ENCODE results near the gene ZNF280D. TPM values are rescaled to one million over a fixed set of nuclear protein-coding genes. Genes with fewer than 3 reads are reported as not detected.
"Not testable (repeated sequence)": the region's sequence is repeated elsewhere in the genome, so short reads cannot be mapped to it uniquely, and the experiment has no call there.

The ZNF280D gene
- polyA plus RNA-seq, 4 donors: 41.5 to 55.7 (median 54.4) TPM

GRCh38 chr15:56719774-56720555 is 13.3 kb downstream of the ZNF280D start:
- no peak for DNase-seq (ENCODE audit: low read depth in 4 of 4, low spot score in 3 of 4)

DNA sequence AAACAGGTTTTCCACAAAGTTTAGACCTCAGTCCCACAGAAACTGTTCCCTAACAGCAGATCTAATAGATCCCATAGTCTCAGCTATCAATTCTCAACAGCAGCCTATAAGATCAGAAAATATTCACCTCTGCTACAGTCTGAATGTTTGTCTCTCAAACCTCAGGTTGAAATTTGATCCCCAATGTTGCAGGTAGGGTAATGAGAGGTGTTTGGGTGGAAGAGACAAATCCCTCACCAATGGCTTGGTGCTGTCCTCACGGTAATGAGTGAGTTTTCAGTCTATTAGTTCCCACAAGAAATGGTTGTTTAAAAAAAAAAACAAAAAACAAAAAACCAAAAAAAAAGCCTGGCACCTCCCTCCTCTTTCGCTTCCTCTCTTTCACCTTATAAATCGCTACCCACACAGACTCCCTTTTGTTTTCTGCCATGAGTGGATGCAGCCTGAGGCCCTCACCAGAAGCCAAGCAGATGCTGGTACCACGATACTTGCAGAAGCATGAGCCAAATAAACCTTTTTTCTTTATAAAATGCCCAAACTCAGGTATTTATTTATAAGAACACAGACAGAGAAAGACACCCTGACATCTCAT is 14.2 kb downstream of the ZNF280D start:
- no peak for DNase-seq (ENCODE audit: low read depth in 4 of 4, low spot score in 3 of 4)

- no peak for DNase-seq (ENCODE audit: low read depth in 4 of 4, low spot score in 3 of 4)
Measured at GRCh38 chr15:56718560-56718959, 14.7 kb downstream of the ZNF280D start.

DNA sequence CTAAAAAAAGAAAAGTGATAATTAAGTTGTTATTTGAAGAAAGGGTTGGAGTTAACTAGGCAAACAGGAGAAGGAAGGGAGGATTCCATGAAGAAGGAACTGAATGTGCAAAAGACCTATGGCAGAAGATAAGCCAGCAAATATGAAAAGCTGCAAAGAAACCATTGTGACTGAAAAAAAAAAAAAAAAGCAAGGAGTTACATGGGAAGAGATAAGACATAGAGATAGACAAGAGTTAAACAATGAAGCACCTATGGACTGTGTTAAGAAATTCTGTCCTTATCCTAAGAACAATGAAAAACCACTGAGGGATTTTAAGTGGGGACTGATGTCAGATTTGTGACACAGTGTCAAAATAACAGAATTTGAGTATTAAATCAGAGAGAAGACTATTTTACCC is 17.0 kb downstream of the ZNF280D start:
- no peak for DNase-seq (ENCODE audit: low read depth in 4 of 4, low spot score in 3 of 4)

- DNase-seq (ENCODE audit: low read depth in 4 of 4, low spot score in 3 of 4): no peak
Measured at GRCh38 chr15:56715220-56715619, 18.1 kb downstream of the ZNF280D start.

GRCh38 chr15:56709502-56709901 is 23.8 kb downstream of the ZNF280D start:
- DNase-seq (ENCODE audit: low read depth in 4 of 4, low spot score in 3 of 4): not testable (repeated sequence)

DNA sequence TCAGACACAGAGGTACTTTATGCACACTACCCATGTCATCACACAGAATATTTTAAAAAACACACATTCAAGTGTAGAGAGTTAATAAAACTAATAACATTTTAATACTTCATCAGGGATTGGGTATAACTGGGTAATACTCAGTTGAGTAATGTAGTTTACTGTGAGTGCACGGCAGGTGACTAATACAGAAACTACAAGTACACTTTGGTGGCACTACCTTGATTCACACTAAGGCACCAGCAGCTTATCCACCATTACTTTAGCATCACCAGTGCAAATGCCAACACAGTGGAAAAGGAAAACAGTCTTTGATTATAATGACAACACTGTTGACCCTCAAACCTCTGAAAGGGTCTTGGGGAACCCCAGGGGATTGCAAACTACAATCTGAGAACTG is 33.6 kb downstream of the ZNF280D start:
- DNase-seq (ENCODE audit: low read depth in 4 of 4, low spot score in 3 of 4): no peak

- no peak for DNase-seq (ENCODE audit: low read depth in 4 of 4, low spot score in 3 of 4)
Measured at GRCh38 chr15:56698270-56698669, 35.0 kb downstream of the ZNF280D start.

DNA sequence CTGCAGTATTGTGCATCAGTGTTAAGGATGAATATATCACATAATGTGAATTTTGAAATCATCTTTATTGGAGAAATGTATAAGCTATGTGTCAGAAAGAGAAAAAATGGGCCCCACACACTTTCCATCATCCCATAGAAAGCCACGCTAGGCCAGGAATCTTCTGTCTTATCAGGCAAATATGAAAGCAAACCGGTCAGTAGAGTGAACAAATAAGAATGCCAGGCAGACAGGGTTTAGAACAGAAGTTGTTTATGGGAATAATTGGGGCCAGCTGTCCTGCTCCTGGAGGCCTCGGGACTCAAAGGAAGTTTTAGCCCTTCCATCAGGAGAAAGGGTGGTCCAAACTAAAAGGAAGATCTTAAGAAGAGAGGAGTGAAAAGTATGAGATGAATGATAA is 39.5 kb downstream of the ZNF280D start:
- no peak for DNase-seq (ENCODE audit: low read depth in 4 of 4, low spot score in 3 of 4)

- DNase-seq (ENCODE audit: low read depth in 4 of 4, low spot score in 3 of 4): no peak
Measured at GRCh38 chr15:56690733-56691132, 42.6 kb downstream of the ZNF280D start.

GRCh38 chr15:56683908-56684307 is 49.4 kb downstream of the ZNF280D start:
- DNase-seq (ENCODE audit: low read depth in 4 of 4, low spot score in 3 of 4): no peak

- no peak for DNase-seq (ENCODE audit: low read depth in 4 of 4, low spot score in 3 of 4)
Measured at GRCh38 chr15:56681113-56681512, 52.2 kb downstream of the ZNF280D start.

GRCh38 chr15:56679225-56679624 is 54.1 kb downstream of the ZNF280D start:
- no peak for DNase-seq (ENCODE audit: low read depth in 4 of 4, low spot score in 3 of 4)

DNA sequence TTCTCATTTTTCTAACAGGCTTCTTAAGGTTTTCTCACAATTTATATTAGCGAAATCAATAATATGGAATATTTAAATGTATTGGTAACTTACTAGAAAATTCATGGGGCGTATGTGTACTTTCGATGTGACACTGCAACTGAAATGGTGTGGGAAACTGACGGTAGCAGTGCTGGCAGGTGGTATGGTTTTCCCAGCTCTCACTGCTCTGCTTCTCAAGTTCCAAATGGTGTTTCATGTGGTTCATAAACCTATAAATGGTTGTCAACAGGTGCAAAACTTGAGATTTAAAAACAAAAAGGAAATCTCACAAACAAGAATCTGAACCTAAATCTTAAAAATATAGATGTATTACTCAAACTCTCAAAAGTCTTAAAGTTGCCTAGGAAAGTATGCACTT is 54.7 kb downstream of the ZNF280D start:
- DNase-seq (ENCODE audit: low read depth in 4 of 4, low spot score in 3 of 4): no peak

GRCh38 chr15:56677271-56677670 is 56.0 kb downstream of the ZNF280D start:
- DNase-seq (ENCODE audit: low read depth in 4 of 4, low spot score in 3 of 4): no peak

DNA sequence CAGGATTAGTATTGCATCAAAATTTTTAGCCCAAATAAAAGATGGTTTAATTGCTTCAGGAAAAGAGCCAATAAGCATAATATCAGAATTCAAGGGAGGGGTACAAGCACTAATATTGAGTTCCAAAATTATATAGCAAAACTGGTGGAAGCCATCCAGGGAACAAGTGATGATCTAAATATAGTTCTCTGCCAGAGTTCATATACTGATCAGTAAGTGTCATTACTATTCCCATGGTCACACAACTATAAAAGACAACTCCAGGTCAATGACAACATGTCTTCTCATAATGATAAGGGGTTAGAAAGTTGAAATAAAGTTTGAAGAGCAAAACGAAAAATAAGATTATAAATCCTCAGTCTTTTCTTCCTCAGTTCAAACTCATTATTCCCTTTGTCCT is 57.4 kb downstream of the ZNF280D start:
- DNase-seq (ENCODE audit: low read depth in 4 of 4, low spot score in 3 of 4): no peak

- DNase-seq (ENCODE audit: low read depth in 4 of 4, low spot score in 3 of 4): no peak
Measured at GRCh38 chr15:56674857-56675256, 58.5 kb downstream of the ZNF280D start.

DNA sequence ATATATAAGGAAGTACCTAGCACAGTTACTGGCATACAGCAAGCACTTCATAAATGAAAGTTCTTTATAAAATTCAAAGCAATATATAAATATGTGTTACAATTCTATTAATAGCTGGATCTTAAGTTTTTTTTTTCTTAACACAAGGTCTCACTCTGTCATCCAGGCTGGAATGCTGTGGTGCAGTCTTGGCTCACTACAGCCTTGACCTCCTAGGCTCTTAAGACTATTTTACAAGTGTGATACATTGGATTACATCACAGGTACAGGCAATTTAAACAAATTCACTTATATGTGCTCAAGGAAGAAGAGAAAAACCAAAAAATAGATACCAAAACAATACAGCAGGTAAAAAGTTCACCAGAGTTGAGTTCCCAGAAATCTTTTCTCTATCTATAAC is 60.6 kb downstream of the ZNF280D start:
- no peak for DNase-seq (ENCODE audit: low read depth in 4 of 4, low spot score in 3 of 4)

GRCh38 chr15:56667517-56667916 is 65.8 kb downstream of the ZNF280D start:
- no peak for DNase-seq (ENCODE audit: low read depth in 4 of 4, low spot score in 3 of 4)

DNA sequence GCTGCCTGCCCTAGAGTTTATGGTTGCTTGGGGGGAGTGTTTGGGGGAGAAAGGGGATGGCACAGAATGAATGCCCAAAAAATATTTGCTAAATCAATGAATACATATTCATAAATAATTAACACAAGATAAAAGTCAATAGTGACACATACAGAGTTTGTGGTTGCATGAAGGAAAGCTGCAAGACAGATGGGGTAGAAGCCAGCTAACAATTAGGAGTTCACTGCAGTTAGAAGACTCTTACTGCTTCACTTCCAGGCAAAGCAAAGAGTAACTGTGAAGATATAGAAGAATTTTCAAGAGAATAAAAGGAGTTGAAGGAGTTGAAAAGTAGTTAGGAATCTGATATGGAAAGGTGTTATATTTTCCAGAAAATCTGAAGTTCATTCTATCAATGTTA is 72.4 kb downstream of the ZNF280D start:
- DNase-seq (ENCODE audit: low read depth in 4 of 4, low spot score in 3 of 4): no peak

GRCh38 chr15:56659197-56659596 is 74.1 kb downstream of the ZNF280D start:
- DNase-seq (ENCODE audit: low read depth in 4 of 4, low spot score in 3 of 4): no peak

DNA sequence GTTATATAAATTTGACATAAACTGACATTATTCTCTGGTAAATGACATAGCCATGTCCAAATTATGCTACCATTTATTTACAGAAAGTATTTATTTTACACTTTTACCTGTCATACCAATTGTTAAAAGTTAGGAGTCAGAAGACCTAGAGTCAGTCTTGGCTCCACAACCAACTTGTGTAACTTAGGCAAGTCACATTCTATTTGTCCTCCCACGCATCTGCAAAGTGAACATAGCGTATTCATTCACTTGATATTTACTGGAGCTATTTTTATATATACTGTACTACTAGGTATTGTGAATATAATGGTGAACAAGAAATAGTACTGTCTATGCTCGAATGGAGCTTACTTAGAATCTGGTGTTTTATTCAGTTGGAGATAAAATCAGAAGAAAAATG is 78.7 kb downstream of the ZNF280D start:
- no peak for DNase-seq (ENCODE audit: low read depth in 4 of 4, low spot score in 3 of 4)

Data from left renal pelvis (tissue), 4 donors.